Chondrocyte (in vitro differentiated cells): ENCODE data around the gene PAK5. TPM values are rescaled to one million over a fixed set of nuclear protein-coding genes. Genes with fewer than 3 reads are reported as not detected.
A peak's percentile ranks its signal among the peaks of the same experiment; 100 is the strongest.

Source experiments
- DNase-seq: peaks from one replicate; pipeline ENCODE4 v3.0.0; 2021; ENCODE audit warnings: mixed read lengths, low spot score
- H3K27ac Mint-ChIP-seq: one replicate; pipeline ENCODE4 v1.8.0; 2021; ENCODE audit warnings: mild to moderate bottlenecking, moderate library complexity, mixed read lengths; ENCODE audit not compliant: unreplicated experiment
- H3K27me3 Mint-ChIP-seq: 2 replicates; pipeline ENCODE4 v1.8.0; 2021; ENCODE audit warnings: low read depth, mixed read lengths
- H3K36me3 Mint-ChIP-seq: 2 replicates; pipeline ENCODE4 v1.8.0; 2021; ENCODE audit warnings: low read depth, mixed read lengths
- H3K4me1 Mint-ChIP-seq: 2 replicates; pipeline ENCODE4 v1.8.0; 2021; ENCODE audit warnings: low read depth, mild to moderate bottlenecking, mixed read lengths
- H3K4me3 Mint-ChIP-seq: one replicate; pipeline ENCODE4 v1.8.0; 2021; ENCODE audit warnings: mild to moderate bottlenecking, moderate library complexity, mixed read lengths; ENCODE audit not compliant: unreplicated experiment
- H3K9me3 Mint-ChIP-seq: 2 replicates; pipeline ENCODE4 v1.8.0; 2021; ENCODE audit warnings: low read depth, mixed read lengths
- total RNA-seq: library from RNA; stranded (reverse); gene quantifications from 3 replicates; pipeline ENCODE4 v1.2.1, GENCODE V29; 2021
- TF ChIP-seq, protein P1 (sequence below): fragments of 200-600 bp; sonication (generic); IDR thresholded peaks from 2 replicates; pipeline ENCODE4 v1.5.0; 2021; ENCODE audit warnings: antibody characterized with exemption, mild to moderate bottlenecking, moderate library complexity

Gene PAK5
- total RNA-seq, 1 donor from 2014 or later: not detected

DNA sequence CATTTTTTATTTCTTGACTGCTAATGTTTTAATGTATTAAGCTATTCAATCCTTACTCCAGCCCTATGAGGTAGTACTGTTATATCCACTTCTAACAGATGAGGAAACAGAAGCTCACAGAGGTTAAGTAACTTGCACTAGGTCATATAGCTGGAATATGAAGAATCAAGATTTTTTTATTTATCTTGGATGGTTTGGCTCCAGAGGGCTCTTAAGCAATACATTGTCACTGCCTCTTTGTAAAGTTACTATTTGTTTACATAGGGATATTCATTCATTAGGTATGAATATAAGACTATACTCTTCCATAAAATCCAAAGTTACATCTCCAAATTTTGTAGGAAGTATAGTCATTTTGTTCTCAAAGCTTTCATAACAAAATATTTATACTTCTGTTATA lies 210.7 kb downstream of the PAK5 start:
- Mint-ChIP-seq H3K27me3 (peaks cover 28% of the 10 kb centered on the region), H3K36me3 (peaks cover 1% of the 10 kb centered on the region), H3K4me1 (no peaks in the 10 kb centered on the region), H3K4me3 (no peak overlapping the region), H3K9me3 (peaks cover 8% of the 10 kb centered on the region), H3K27ac (no peak overlapping the region)
- no peak for DNase-seq
- TF ChIP-seq, protein P1, sequence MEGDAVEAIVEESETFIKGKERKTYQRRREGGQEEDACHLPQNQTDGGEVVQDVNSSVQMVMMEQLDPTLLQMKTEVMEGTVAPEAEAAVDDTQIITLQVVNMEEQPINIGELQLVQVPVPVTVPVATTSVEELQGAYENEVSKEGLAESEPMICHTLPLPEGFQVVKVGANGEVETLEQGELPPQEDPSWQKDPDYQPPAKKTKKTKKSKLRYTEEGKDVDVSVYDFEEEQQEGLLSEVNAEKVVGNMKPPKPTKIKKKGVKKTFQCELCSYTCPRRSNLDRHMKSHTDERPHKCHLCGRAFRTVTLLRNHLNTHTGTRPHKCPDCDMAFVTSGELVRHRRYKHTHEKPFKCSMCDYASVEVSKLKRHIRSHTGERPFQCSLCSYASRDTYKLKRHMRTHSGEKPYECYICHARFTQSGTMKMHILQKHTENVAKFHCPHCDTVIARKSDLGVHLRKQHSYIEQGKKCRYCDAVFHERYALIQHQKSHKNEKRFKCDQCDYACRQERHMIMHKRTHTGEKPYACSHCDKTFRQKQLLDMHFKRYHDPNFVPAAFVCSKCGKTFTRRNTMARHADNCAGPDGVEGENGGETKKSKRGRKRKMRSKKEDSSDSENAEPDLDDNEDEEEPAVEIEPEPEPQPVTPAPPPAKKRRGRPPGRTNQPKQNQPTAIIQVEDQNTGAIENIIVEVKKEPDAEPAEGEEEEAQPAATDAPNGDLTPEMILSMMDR: no peak

DNA sequence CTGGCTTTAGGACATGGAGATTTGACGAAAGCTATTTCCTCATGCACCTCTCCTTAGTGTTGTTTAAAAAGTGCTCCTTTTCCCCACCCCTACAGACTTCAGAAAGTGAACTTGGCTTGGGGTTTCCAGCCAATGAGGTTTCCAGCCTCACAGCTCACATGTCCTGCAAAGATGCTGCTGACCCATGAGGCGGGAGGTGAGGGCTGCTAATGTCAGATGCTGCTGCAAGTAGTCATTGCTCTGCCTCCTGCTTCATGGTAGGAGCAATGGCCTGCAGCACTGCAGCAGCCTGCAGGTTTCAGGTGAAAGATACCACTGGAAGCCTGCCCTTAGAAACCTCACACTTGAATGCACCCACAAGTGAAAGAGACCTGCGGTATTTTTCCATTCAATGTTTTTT lies 211.7 kb downstream of the PAK5 start:
- H3K4me1 Mint-ChIP-seq: no peaks in the 10 kb centered on the region
- peaks cover 33% of the 10 kb centered on the region for H3K27me3 Mint-ChIP-seq
- H3K4me3 Mint-ChIP-seq: no peak overlapping the region
- no peak for DNase-seq
- H3K27ac Mint-ChIP-seq: no peak overlapping the region
- TF ChIP-seq, protein P1: no peak
- peaks cover 12% of the 10 kb centered on the region for H3K9me3 Mint-ChIP-seq
- peaks cover 3% of the 10 kb centered on the region for H3K36me3 Mint-ChIP-seq

DNA sequence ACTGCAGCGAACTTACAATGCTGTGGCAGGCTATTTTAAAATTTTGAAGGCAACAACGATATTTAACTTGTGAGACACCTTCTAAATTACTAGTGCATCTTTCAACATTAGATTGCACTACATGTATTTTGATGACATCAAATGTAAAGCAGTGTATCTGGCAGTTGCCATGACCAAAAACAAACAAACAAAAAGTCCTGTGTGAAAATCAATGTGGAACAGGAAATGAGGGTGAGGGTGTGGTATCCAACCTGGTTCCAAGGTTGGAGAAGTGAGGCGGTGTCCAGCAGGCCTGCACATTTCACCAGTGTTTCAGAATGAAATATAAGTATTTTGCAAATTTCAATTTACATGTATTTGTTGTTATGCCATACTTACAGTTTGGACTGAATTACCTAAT lies 212.5 kb downstream of the PAK5 start:
- H3K4me3 Mint-ChIP-seq: no peak overlapping the region

DNA sequence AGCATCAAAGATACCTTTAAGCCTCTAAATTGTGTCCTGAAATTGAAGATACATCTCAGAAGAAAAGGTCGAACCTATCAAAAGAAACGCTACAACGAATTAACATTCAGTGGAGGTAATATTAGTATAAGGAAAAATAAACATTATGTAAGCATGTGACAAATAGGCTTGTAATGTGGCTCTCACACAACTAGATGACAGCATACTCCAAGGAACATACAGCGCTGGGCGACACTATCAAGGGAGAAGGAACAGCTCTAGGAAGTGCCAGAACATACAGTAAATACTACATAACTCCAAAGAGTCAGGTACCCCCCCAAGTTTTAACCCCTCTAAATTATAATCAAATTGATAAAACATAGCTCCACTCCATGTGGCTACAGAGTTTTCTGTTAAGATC lies 220.9 kb downstream of the PAK5 start:
- H3K27ac Mint-ChIP-seq: no peak overlapping the region
- H3K9me3 Mint-ChIP-seq: peaks cover 2% of the 10 kb centered on the region
- peaks cover 10% of the 10 kb centered on the region for H3K27me3 Mint-ChIP-seq
- H3K36me3 Mint-ChIP-seq: peaks cover under 1% of the 10 kb centered on the region
- DNase-seq: no peak
- H3K4me3 Mint-ChIP-seq: no peak overlapping the region
- H3K4me1 Mint-ChIP-seq: peaks cover 14% of the 10 kb centered on the region
- TF ChIP-seq, protein P1: peak; percentile 77

More for the DNA sequence above, 212.5 kb downstream of the PAK5 start:
- Mint-ChIP-seq H3K36me3 (peaks cover 3% of the 10 kb centered on the region), H3K9me3 (peaks cover 12% of the 10 kb centered on the region), H3K27me3 (peaks cover 28% of the 10 kb centered on the region), H3K4me1 (no peaks in the 10 kb centered on the region), H3K27ac (no peak overlapping the region)
- TF ChIP-seq, protein P1: no peak
- DNase-seq: no peak

DNA sequence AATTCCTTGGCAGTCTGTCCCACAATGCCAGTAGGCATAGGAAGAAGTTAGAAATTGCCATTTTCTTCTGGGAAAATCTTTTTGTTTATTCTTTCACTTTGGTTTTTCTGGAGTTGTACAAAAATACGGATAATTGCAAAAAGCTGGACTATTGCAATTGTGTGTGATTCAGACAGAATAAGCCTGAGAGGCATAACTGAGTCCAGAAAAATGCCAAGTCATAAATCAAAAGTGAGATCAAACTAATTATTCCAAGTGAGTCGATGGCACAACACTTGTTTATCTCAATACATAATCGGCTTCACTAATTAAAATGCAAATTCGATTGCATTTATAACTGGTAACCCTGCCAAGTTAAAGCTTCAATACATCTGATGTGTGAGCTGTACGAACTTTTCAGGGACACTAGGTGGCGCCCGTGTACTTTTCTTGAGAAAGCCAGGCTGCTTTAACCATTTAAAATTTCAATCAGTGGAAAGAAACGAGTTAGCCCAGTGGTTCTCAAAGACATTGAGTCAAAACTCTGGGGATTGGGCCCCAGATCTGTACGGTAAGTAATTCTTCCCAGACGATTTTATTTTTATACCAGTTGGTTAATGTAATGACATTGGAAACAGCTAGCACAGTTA lies 221.9 kb downstream of the PAK5 start:
- TF ChIP-seq, protein P1: peak; percentile 95
- H3K27me3 Mint-ChIP-seq: peaks cover 8% of the 10 kb centered on the region
- no peaks in the 10 kb centered on the region for H3K36me3 Mint-ChIP-seq
- no peak overlapping the region for H3K27ac Mint-ChIP-seq
- peaks cover 14% of the 10 kb centered on the region for H3K4me1 Mint-ChIP-seq
- H3K4me3 Mint-ChIP-seq: no peak overlapping the region
- DNase-seq: no peak
- H3K9me3 Mint-ChIP-seq: no peaks in the 10 kb centered on the region
